Measurements from ENCODE around the gene OCA2.

Gene OCA2

GRCh38 chr15:28006116-28006905 lies 92.8 kb downstream of the OCA2 start:
- FAIRE-seq (no peak), DNase-seq (ENCODE audit: insufficient read length, low spot score) (no peak)

- FAIRE-seq (no peak), DNase-seq (ENCODE audit: insufficient read length, low spot score) (no peak)
Measured at GRCh38 chr15:28005004-28005527, 94.0 kb downstream of the OCA2 start.

- DNase-seq (ENCODE audit: insufficient read length, low spot score): no peak
- peak; percentile 89 for FAIRE-seq
Measured at GRCh38 chr15:28004143-28005003, 94.7 kb downstream of the OCA2 start.

GRCh38 chr15:28003302-28004037 lies 95.6 kb downstream of the OCA2 start:
- DNase-seq (ENCODE audit: insufficient read length, low spot score) (no peak), FAIRE-seq (no peak)

- no peak for FAIRE-seq
- DNase-seq (ENCODE audit: insufficient read length, low spot score): no peak
Measured at GRCh38 chr15:28002867-28003266, 96.2 kb downstream of the OCA2 start.

GRCh38 chr15:28002136-28002861 lies 96.8 kb downstream of the OCA2 start:
- FAIRE-seq (no peak), DNase-seq (ENCODE audit: insufficient read length, low spot score) (no peak)

GRCh38 chr15:28001641-28002040 lies 97.5 kb downstream of the OCA2 start:
- DNase-seq (ENCODE audit: insufficient read length, low spot score): no peak
- FAIRE-seq: no peak

- FAIRE-seq (no peak), DNase-seq (ENCODE audit: insufficient read length, low spot score) (no peak)
Measured at GRCh38 chr15:27993996-27994780, 104.9 kb downstream of the OCA2 start.

- DNase-seq (ENCODE audit: insufficient read length, low spot score): no peak
- FAIRE-seq: no peak
Measured at GRCh38 chr15:27993544-27993943, 105.6 kb downstream of the OCA2 start.

GRCh38 chr15:27990521-27991515 lies 108.3 kb downstream of the OCA2 start:
- FAIRE-seq: no peak
- DNase-seq (ENCODE audit: insufficient read length, low spot score): no peak

GRCh38 chr15:27989838-27990237 lies 109.3 kb downstream of the OCA2 start:
- FAIRE-seq: no peak
- DNase-seq (ENCODE audit: insufficient read length, low spot score): no peak

GRCh38 chr15:27989427-27989826 lies 109.7 kb downstream of the OCA2 start:
- DNase-seq (ENCODE audit: insufficient read length, low spot score) (no peak), FAIRE-seq (no peak)

- no peak for DNase-seq (ENCODE audit: insufficient read length, low spot score)
Measured at GRCh38 chr15:27985099-27985498, 114.0 kb downstream of the OCA2 start.

GRCh38 chr15:27983496-27983895 lies 115.6 kb downstream of the OCA2 start:
- no peak for DNase-seq (ENCODE audit: insufficient read length, low spot score)
- FAIRE-seq: no peak

More at GRCh38 chr15:27985099-27985498, 114.0 kb downstream of the OCA2 start:
- FAIRE-seq: no peak

- FAIRE-seq (no peak), DNase-seq (ENCODE audit: insufficient read length, low spot score) (no peak)
Measured at GRCh38 chr15:27977696-27978095, 121.4 kb downstream of the OCA2 start.

GRCh38 chr15:27973886-27974285 lies 125.2 kb downstream of the OCA2 start:
- FAIRE-seq: no peak

GRCh38 chr15:27970661-27971392 lies 128.3 kb downstream of the OCA2 start:
- no peak for DNase-seq (ENCODE audit: insufficient read length, low spot score)
- no peak for FAIRE-seq

More at GRCh38 chr15:27973886-27974285, 125.2 kb downstream of the OCA2 start:
- DNase-seq (ENCODE audit: insufficient read length, low spot score): no peak
